Activated naive CD4-positive, alpha-beta T cell treated with anti-CD3 and anti-CD28 coated beads, Interleukin-2, amount 10 ng/mL, durations not matched to agents 7 days and 5 days (primary cell): ENCODE data around the gene TAS2R30.

Source experiments
- CTCF ChIA-PET: fragments of 350-600 bp; sonication (Branson Sonifier 250); formaldehyde crosslinking; loops from one replicate; lab custom pipeline; 2021; ENCODE audit warnings: antibody characterized with exemption; lab: Charles Lee
- DNase-seq: peaks from one replicate; pipeline ENCODE4 v3.0.0-alpha.2; 2020
- H3K27ac Mint-ChIP-seq: one replicate; pipeline ENCODE4 v1.8.0; 2021; ENCODE audit warnings: mild to moderate bottlenecking, moderate library complexity, mixed read lengths
- H3K27me3 Mint-ChIP-seq: one replicate; pipeline ENCODE4 v1.8.0; 2021; ENCODE audit warnings: mild to moderate bottlenecking, mixed read lengths
- H3K36me3 Mint-ChIP-seq: one replicate; pipeline ENCODE4 v1.8.0; 2021; ENCODE audit warnings: mixed read lengths
- H3K4me1 Mint-ChIP-seq: one replicate; pipeline ENCODE4 v1.8.0; 2021; ENCODE audit warnings: mixed read lengths
- H3K4me3 Mint-ChIP-seq: one replicate; pipeline ENCODE4 v1.8.0; 2021; ENCODE audit warnings: mild to moderate bottlenecking, moderate library complexity, mixed read lengths
- H3K9me3 Mint-ChIP-seq: one replicate; pipeline ENCODE4 v1.8.0; 2021; ENCODE audit warnings: mixed read lengths

Gene TAS2R30

GRCh38 chr12:11092128-11092527, 42.3 kb downstream of the TAS2R30 start, which contains the start of gene TAS2R43:
TSS of gene TAS2R43 (minus strand) at chr12:11092313. CDS start at chr12:11092229, 84 bp downstream.
- Mint-ChIP-seq H3K9me3 (no peaks in the 10 kb centered on the region), H3K27ac (no peak within 1 kb of the TSS), H3K36me3 (no peaks in the 10 kb centered on the region), H3K4me1 (no peaks in the 10 kb centered on the region), H3K4me3 (no peak within 1 kb of the TSS), H3K27me3 (no peaks in the 10 kb centered on the region)
- CTCF ChIA-PET = no interaction called here
- no peak for DNase-seq

GRCh38 chr12:11089246-11089645, 45.2 kb downstream of the TAS2R30 start:
- H3K36me3 Mint-ChIP-seq = peaks cover 3% of the 10 kb centered on the region
- H3K4me1 Mint-ChIP-seq = no peaks in the 10 kb centered on the region
- H3K27me3 Mint-ChIP-seq = no peaks in the 10 kb centered on the region
- no peak overlapping the region for H3K27ac Mint-ChIP-seq
- H3K9me3 Mint-ChIP-seq = peaks cover 1% of the 10 kb centered on the region
- DNase-seq = no peak
- CTCF ChIA-PET = no interaction called here
- H3K4me3 Mint-ChIP-seq = no peak overlapping the region

GRCh38 chr12:11085419-11085818, 49.0 kb downstream of the TAS2R30 start:
- Mint-ChIP-seq H3K4me1 (no peaks in the 10 kb centered on the region), H3K27me3 (no peaks in the 10 kb centered on the region), H3K36me3 (peaks cover 11% of the 10 kb centered on the region), H3K9me3 (peaks cover 11% of the 10 kb centered on the region), H3K27ac (no peak overlapping the region), H3K4me3 (no peak overlapping the region)
- no peak for DNase-seq
- CTCF ChIA-PET = no interaction called here
